CD4-positive, alpha-beta T cell treated with Interleukin-1 beta for 1 hour (primary cell): Measurements from ENCODE around the gene IER5L.
"Not testable (repeated sequence)": the region's sequence is repeated elsewhere in the genome, so short reads cannot be mapped to it uniquely, and the experiment has no call there.

Experiments used
- DNase-seq, 2 donors: peaks; one replicate each; pipeline ENCODE4 v3.0.0-alpha.2; 2020 to 2022

IER5L gene

DNA sequence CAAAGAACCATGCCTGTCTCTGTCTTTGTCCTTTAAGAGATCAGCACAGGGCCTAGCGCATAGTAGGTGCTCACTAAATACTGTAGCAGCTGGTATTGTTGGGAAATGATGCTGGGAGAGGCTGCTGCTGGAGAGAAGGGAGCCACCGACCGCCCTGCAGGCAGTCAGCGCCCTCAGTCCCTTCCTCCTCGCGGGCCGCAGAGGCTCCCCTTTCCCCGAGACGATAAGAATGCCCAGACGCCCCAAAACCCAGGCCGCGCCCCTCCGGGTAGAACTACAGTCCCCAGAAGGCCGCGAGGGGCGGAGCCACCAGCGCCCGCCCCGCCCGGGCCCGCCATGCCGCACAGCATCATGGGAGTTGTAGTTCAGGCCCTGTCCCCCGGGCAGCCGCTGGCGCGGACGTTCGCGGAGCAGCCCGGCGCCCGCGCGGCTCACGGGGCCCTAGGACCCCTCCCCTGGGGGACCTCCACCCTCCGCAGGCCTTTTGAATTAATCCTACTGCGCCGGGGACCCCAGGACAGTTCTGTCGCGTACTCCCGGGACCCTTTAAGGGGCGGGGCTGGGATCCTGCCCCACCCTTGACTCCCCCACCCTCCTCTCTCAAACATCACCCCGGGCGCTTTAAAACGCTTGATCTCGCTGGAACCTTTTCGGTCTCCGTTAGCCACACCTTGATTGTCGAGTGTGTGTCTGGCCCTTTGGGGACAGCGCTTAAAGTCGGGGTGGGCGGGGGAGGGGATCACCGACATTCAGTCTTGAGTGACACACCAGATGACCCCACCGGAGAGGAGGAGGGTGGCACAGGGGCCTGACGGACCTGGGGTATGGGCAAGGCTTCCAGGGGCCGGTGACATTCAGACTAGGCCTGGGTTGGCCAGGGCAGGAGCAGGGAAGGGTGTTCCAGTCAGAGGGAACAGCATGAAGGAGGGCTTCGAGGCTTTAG lies 24.8 kb upstream of the IER5L start:
- DNase-seq: peak; percentile 90 to 93

DNA sequence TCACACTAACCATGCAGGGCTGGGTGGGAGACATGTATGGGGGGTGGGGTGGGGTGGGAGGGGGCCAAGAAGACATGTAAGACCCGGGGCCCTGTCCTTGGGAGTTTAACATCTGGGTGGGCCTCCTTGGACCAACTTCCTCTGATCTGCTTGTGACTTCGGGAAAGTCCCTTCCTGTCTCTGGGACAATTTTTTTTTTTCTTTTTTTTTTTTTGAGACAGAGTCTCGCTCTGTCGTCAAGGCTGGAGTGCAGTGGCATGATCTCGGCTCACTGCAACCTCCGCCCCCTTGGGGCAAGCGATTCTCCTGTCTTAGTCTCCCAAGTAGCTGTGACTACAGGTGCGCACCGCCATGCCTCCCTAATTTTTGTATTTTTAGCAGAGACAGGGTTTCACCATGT lies 23.8 kb upstream of the IER5L start:
- no peak for DNase-seq

DNA sequence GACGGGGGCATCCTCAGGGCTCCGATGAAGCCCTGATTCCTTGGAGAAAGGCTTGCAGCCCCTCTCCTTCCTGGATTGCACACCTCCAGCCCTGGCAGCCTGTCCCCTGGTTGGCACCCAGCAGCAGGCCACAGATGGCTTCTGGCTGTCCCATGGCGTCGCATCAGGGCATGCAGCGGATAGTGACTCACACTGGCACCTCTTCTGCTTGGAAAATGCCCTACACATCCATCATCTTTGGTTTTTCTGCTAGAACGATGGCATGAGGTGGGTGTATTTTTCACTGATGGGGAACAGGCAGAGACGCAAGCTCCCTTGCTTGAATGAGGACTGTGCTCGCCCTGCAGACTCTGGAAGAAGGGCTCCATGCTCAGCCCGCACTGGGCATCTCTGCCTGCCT lies 23.2 kb upstream of the IER5L start:
- DNase-seq: no peak

DNA sequence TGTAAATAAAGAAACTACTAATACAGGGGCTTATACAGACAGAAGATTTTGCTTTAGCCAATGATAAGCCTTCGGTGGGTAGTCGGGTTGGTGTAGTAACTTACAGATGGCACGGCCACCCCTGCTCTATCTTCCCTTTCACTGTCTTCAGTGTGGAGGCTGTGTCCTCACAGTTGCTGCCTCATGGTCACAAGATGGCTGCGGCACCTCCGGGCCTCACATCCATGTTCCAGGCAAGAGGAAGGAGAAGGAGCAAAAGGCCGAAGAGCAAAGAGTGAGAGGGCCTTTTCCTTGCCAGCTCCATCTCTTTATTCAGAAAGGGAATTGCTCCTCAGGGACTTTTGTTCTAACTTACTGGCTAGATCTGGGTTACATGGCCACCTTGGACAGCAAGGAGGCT lies 22.2 kb upstream of the IER5L start:
- DNase-seq: no peak

DNA sequence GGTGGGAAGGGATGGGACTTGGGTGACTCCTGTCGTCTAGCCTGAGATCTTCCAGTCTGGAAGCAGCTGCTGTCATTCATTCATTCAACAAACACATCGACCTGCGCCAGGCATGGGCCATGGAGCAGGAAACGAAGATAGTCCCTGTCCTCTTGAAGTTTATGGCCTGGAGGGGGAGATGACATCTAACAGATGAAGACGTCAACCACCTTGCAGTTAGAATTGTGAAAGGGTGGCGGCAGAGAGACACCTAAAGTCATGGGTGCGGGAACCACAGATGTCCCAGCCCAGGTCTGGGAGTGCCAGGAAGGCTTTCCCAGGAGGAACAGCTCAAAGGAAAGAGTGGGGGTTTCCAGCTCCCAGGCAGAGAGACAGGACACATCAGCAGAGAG lies 21.0 kb upstream of the IER5L start:
- no peak for DNase-seq

DNA sequence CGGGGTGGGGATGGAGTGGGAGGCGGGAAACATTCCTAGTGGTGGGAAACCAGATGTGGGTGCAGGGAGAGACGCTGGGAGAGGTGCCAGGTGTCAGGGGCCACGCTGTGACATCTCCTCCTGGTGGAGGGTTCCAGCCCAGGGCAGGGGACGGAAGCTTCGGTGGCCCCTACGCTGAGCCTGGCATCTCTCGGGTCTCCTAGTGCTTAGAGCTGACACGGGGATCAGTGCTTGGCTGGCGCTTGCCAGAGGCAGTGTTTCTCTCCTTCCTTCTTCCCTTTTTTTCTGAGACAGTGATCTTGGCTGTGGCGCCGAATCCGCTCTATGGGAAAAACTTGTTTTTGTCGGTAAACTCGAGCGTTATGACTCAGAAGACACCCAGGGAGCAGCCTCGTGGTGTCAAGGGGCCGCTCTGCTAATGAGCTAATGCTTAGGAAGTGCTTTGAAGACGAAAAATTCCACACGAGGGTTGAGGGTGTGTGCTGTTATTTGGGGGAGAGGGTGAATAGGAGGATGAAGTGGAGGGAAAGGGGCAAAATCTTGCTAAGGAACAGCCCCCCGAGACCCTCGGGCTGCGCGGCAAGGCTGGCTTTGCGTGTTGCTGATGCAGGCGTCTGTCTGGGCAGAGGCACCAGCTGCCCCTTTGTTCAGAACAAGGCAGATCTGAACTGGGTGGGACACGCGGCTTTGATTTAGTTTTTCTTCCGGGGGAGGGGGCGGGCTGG lies 20.4 kb upstream of the IER5L start:
- DNase-seq: no peak

DNA sequence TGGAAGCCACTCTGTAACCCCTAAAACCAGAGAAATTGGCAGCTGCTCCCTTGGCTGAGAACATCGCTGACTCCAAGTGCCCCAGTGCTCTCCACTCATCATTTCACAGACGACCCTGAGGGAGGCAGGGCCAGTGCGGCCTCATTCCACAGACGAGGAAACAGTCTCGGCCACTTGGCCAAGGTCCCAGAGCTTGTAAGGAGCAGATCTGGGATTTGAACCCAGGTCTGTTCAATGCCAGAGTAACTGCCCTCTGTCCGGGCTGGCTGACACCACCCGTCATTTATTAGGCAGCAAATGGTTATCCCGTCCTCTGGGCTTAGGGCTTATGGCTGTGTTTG lies 19.9 kb upstream of the IER5L start:
- DNase-seq: no peak

DNA sequence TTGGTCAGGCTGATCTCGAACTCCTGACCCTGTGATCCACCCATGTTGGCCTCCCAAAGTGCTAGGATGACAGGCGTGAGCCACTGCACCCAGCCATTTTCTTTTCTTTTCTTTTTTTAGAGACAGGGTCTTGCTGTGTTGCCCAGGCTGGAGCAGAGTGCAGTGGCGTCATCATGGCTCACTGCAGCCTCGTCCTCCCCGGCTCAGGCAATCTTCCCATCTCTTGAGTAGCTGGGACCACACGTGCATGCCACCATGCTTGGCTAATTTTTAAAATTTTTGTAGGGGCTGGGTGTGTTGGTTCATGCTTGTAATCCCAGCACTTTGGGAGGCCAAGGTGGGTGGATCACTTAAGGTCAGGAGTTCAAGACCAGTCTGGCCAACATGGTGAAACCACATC lies 19.0 kb upstream of the IER5L start:
- not testable (repeated sequence) for DNase-seq

DNA sequence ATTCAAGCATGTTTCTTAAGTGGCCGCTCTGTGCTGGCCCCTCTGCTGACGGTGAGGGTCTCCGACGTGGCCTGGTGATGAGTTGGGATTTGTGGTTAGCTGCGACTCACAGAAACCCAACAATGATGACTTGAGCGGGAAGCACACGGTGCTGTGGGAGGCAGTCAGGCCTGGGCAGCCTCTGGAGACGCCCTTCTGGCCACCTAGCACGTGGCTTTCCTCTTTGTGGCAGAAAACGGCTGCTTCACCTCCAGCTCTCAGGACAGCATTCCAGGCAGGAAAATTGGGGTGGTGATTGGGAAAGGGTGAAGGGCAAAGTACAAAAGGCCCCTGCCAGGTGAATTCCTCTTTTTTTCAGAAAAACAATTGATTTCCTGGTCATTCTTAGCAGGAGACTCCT lies 17.5 kb upstream of the IER5L start:
- DNase-seq: no peak

DNA sequence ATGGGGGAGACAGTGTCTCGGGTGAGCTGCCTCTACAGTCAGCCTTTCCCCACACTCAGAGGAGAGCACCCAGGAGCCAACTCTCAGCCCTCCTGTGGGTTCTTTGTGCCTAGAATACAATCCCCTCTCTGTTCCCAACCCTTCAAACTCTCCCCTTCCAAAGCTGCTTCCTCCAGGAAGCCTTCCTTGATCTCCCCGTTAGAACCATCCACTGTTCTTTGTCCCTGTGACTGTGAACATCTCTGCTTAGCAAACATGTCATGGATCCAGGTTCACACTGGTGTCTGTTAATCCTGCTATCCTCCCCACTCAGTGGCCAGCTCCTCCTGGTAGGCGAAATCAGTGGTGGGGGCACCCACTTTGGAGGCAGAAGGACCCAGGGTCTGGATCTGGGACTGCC lies 16.2 kb upstream of the IER5L start:
- no peak for DNase-seq

DNA sequence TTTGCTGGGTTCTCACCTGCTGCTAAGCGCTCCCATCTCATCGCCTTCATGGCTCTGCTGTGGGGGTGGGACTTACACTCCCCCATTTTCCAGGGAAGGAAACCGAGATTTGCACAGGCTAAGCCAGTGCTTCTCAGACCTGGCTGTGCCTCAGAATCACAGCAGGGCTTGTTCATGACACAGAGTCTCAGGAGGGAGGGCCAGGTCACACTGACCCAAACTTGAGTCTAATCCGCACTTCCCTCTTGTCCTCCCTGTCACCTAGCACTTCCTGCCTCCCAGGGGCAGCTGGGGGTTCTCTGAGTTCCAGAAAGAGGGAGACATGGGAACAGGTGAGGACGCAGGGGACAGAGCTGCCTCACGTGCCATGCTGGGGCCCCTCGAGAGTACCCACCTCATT lies 15.6 kb upstream of the IER5L start:
- no peak for DNase-seq

DNA sequence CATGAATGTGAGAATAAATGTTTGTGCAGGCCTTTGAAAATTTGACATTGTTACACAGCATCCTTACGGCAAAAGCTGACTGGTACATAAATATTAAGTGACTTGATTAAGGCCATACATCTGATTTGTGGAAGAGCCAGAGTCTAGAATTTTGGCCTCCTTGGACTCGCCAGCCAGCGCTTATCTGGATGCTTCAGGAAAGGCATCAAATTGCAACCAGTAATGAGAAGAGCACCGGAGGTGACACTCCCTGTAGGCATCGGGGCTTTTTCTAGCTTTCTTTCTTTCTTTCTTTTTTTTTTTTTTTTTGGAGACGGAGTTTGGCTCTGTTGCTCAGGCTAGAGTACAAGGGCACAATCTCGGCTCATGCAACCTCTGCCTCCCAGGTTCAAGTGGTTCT lies 13.2 kb upstream of the IER5L start:
- DNase-seq: no peak

DNA sequence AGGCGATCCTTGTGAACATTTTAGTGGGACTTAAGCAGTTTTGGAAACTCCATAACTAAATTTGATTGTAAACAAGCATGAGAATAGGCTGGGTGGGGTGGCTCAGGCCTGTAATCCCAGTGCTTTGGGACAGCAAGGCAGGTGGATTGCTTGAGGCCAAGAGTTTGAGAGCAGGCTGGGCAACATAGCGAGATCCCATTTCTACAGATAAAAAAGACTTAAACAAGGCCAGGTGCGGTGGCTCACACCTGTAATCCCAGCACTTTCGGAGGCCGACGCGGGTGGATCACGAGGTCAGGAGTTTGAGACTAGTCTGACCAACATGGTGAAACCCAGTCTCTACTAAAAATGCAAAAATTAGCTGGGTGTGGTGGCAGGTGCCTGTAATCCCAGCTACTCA lies 11.9 kb upstream of the IER5L start:
- DNase-seq: not testable (repeated sequence)

DNA sequence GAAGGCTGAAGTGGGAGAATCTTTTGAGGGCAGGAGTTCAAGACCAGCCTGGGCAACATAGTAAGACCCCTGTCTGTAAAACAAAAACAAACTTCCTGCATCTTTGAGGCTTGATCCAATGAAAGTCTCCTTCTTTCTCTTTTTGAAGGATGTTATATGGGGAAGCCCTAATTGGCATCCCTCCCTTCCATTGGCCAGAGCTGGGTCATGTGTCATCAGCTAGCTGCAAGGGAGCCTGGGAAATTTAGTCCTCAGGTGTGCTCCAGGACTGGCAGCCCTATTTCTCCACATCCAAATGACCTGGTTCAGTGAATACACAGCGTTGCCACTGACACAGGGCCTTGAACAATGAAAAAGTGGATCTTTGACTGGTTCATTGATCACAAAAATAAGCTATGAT lies 9.0 kb upstream of the IER5L start:
- DNase-seq: no peak

DNA sequence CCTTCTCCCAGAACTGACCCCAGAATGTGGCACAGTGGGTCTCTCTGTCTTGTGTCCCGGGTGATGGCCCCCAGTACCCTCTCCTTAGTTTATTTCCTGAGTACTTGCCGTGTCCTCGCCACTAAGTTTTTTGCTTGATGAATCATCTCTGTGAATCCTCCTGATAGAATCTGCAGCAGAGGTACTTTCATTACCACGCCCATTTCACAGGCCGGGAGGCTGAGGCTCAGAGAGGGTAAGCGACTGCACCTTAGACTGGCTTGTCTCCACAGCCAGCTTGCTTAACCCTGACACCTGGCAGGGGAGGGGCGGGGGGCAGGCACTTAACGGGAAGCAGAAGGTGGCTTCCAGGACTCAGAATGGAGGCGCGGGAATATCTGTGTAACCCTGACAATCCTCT lies 7.9 kb upstream of the IER5L start:
- no peak for DNase-seq

DNA sequence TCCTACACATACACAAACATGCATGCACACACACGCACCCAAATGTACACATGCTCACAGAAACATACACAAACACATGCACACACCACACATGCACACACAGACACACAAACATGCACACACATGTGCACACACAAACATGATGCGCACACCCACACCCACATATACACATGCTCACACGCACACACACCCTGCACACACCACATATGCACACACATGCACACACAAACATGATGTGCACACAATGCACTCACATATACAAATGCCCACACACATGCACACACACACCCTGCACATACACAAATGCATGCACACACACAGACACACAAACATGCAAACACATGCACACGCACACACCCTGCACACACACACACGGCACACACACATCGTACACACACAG lies 7.3 kb upstream of the IER5L start:
- no peak for DNase-seq

DNA sequence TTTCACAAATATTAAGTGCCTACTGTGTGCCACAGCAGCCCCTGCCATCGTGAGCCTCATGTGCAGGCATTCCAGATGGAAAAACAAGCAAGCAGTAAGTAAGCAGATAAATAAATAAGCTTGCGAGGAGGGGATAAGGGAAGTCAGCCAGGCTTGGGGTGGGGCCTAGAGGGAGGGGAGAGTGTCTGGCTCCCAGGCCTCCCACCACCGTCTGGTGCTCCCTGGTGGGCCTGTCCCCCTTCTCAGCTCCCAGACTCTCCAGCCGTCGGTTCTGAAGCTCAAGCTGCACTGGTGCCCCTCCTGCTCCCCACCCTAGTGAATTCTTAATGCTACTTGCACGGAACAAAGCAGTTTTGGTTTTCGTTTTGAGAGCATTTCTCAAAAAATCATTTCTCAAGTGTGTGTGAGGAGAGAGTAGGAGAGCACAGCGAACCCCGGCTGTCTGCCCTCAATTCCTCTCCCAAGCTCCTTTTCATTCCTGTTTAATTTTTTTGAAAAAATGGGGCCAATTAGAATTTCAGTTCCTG lies 6.6 kb upstream of the IER5L start:
- no peak for DNase-seq

DNA sequence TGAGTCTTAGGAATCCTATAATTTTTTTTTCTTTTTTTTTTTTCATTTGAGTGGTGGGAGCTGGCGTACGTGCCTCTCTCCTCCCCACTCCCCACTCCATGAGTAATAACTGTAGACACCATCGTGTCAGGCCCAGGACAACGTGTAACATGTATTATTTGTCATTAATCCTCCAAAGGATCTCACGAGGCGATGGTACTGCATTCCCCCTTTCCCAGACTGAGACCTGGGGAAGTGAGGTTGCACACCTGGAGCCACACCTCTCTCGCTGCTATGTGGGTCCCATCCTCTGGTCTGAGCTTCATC lies 6.1 kb upstream of the IER5L start:
- no peak for DNase-seq

DNA sequence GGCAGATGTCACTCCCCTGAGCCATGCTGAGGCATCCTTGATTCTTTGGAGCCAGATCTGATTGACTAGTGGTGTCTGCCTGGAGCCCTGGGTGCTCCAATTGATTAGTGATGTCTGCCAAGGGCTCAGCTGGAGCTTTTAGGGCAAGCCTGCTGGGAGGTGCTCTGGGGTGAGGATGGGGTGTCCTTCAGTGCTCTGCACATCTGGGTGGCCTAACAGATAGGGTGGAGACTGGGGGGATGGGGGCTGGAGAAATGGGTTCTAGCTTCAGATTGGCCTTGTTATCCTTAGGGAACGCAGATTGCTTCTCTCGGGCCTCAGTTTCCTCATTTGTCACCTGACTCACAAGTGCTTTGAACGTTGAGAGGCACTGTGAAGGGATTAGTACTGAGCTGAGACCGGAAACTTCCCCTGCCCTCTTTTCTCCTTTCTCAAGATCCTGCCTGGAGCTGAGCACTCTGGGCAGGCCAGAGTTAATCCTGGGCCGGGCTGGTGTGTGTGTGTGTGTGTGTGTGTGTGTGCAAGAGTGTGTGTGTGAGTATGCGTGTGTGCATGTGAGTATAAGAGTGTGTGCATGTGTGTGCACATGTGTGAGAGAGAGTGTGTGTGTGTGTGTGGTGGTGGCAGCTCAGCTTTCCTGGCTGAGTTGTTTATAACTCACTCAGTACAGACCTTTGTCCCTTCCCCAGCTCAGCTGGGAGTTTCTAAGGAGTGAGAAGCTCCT lies 5.6 kb upstream of the IER5L start:
- no peak for DNase-seq

DNA sequence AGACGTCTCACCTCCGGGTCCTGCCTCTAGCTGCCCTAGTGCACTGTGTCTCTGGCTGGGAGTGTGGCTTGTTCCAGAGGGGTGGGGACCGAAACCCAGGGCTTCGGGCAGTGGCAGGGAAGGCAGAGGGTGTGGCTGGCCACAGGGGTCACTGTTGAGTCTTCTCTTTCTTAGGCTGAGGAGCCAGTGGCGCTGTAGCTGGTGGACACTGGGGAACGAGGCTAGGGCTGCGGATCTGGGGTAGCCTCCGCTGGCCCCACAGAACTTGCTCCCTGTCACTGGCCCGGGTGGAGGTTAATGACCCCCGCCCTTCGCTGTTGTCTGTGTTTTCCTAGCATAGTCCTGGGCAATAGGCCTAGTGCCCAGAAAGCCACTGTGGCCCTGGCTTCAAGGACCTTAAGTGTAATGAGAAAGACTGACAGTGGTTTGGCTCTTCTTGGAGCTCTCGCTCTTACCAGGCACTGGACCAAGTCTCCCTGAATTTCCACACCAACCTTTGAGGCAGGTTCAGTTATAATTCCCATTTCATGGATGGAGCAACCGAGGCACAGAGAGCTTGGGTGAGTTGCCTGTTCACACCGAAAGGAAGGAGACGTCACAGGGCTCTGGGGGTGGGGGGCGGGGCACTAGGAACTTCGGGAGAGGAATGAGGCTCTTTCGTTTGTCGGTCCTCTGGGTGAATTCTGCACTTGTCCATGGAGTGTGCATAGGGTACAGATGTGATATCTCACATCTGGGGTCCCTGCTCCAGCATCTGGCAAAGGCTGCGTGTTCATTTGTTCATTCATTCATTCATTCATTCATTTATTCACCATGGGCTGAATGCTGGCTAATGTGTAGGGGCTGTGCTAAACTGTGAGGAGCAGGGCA lies 4.8 kb upstream of the IER5L start:
- DNase-seq: no peak

DNA sequence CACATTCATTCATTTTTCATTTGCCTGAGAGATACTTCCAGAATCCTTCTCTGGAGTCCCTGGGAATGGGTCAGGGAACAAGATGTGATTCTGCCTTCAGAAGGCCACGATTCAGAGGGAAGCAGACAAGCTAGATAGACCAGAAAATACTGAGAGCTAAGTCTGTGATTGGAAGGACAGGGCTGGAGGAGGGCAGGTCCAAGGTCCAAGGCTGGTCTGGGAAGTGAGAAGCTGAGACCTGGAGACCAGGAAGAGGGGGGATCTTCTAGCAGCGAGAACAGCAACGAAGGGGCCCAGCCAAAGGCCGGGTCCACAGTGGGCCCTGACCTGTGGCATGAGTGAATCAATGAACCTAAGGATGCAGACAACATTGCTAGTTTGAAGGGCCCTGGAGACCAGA lies 4.1 kb upstream of the IER5L start:
- DNase-seq: no peak

DNA sequence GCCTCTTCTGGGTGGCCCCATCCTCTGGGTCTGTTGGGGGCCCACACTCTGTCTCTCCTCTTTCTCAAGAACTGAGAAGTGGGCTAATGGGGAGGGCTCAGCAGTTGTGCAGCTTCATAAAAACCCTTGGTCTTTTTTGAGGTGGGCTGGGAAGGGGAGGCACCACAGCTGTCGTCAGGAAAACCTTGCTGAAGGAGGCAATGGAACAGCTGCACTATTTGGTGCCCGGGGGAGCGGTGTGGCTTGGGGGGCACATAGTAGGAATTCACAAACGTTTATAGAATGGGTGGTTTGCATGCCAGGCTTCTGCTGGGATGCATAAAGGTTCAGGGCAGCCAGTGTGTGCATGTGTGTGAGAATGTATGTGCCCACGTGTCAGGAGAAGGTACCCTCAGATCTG lies 3.2 kb upstream of the IER5L start:
- no peak for DNase-seq
